HG02885 (cell line): ENCODE results near the gene CTRL.

ENCODE experiments used
- ATAC-seq: cut with Tn5 transposase; IDR thresholded peaks from one replicate; pipeline ENCODE4 v1.9.1; 2021; ENCODE audit warnings: mild to moderate bottlenecking; ENCODE audit not compliant: unreplicated experiment, poor library complexity

The CTRL gene

DNA sequence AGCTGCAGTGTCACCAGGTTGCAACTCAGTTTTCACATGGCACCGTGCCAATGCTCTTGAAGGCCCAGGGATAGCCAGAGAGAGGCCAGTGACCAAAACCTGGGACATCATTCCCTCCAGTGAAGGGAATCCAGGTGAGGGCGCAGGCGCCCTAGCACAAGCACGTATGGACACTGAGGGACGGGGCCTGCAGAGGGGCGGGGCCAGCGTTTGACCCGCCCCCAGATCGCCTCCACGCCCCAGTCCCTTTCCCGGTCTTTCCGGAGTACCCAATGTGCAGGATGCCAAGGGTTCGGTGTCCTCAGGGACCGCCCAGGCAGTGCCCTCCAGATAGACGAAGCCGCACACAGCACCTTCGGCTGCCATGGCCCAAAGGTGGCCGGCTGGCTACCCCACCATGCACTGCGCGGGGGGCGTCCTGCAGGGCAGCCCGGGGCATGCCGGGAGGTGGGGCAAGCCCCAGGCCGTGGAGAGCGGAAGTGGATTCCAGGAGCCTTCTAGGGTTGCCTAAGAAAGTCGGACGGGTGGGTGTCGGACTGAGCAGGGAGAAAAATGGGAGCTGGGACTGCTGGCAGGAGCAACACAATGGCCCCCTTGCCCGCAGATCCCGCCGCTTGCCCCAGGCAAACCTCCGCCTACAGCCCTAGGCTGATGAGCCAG, 32.1 kb upstream of the CTRL start:
- ATAC-seq: no peak

DNA sequence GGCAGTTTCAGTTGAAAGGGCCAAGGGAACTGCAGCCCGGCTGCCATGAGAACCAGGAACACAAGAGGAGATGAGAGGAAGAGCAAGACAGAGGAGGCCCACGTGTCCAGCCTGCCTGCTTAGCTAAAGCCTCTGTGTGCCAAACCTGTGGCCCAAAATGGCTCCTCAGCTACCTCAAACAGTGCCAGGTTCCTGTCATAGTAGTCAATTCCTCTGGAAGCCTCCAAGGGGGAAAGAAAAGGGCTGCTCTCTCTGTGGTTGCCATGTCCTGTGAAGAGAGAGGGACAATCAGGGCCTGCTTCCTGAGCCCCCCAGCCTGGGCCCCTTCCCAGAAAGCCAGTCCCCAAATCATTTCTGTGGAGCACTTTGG, 31.6 kb upstream of the CTRL start:
- no peak for ATAC-seq

DNA sequence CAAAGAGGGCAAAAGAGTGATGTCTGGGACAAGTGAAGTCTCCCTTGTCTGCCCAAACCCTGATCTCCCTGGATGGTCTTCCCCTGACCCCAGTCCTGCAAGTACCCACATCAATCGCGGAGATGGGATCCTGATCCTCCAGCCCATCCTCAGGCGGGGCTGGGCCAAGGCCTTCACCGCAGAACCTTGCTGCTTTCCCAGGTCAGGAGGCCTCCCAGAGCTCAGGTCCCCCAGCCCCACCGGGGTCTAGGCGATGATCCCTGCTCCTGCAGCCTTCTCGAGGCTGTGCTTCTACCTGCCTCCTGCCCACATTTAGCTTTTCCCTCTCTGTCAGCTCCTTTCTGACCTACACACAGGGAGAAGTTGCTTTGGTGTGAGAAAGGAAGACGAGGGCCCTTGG, 30.5 kb upstream of the CTRL start:
- ATAC-seq: no peak

DNA sequence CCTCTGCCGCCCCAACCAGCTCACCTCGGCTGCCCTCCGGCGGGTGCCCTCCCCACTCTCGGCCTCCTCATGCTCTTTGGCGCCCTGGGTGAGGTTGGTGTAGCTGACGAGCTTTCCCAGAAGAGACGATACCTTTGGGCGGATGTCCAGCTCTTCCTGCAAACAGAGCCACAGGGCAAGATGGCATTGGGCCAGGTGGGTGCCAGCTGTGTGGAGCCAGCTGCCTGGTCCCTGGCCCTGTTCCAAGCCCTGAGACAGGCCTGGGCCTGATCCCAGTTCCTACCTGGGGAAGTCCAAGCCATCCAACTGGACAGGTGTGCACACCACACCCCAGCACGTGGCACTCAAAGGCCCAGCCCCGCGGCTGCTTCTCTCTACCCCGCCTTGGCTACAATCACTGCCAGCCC, 29.9 kb upstream of the CTRL start:
- ATAC-seq: no peak

DNA sequence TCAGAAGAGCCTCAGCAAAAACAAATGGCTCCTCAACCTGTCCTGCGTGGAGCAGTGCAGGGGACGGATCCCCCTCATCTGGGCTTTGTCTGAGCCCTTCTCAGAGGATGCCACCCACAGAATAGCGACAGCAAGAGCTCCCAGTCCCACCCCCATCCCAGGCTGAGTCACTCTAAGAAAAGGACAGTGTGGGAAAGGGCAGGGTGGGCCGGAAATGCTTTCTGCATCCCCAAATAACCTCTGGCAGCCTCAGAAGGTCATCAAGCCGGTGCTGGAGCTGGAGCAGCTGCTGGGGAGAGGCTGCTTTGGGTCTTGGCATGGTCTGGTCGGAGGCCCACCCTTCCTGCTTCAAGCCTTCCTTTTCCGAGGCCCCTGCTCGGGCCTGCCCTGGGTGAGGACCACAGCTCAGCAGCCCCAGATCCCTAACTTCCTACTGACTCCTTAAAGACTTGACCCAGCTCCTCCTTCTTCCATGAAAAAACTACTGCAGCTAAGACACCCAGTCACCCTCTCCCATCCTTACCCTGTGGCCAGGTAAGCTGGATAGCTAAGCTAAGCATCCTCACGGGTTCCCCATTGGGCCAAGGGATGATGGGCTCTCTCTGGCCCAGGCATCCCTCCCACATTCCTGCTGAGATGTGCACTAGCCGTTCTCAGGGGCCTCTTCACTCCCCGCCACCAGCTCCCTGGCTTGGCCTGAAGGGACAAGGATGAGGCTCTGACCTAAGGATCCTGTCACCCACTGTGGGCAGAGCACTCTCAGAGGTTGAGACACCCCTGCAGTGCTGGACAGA, 28.1 kb upstream of the CTRL start:
- ATAC-seq: no peak

DNA sequence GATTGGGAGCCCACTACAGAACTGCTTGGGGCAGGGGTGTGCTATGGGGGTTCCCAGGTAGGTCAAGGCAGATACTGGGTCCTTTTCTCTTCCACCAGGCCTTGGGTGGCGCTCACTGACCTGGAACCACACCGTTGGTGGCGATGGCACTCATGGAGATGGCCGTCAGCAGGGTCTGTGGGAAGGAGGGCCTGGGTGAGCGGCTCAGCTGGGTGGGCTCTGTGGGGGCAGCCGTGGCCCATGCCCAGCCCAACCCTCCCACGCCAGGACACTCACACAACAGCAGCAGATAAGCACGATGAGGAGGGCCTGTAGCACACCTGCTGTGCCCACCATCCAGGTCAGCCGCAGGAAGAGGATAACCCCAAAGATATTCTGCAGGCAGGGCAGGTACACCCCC, 26.0 kb upstream of the CTRL start:
- no peak for ATAC-seq

DNA sequence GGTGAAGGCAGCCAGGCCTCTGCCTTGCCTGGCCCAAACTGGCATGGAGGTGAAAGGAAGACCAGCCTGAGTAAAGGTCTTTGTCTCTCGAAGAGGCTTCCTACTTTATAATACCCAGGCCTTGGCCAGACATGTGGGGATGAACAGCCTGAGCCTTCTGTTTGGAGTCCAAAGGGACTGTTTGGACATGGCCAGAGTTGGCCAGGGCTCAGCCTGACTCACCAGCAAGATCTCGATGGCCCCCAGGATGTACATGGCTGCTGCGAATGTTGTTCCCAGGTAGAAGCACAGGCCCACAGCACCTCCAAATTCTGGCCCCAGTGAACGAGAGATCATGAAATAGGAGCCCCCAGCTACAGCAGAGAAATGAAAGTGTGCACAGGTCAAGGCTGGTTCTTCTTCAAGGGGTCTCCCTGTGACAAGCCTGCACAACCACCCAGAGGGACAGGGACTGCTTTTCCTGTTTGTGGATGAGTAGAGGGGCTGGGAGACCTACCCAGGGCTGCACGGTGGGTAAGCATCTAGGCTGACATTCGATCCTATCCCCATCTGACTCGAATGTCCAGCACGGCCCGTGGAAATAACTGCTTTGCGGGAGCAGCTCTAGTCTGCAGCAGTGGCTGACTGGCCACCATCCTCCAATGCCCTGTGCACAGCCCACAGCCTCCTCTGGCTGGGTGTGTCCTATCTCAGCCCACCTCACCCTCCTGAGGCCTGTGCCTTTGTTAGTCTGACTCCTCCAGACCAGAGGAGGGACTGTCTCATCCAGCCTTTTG, 22.9 kb upstream of the CTRL start:
- no peak for ATAC-seq

DNA sequence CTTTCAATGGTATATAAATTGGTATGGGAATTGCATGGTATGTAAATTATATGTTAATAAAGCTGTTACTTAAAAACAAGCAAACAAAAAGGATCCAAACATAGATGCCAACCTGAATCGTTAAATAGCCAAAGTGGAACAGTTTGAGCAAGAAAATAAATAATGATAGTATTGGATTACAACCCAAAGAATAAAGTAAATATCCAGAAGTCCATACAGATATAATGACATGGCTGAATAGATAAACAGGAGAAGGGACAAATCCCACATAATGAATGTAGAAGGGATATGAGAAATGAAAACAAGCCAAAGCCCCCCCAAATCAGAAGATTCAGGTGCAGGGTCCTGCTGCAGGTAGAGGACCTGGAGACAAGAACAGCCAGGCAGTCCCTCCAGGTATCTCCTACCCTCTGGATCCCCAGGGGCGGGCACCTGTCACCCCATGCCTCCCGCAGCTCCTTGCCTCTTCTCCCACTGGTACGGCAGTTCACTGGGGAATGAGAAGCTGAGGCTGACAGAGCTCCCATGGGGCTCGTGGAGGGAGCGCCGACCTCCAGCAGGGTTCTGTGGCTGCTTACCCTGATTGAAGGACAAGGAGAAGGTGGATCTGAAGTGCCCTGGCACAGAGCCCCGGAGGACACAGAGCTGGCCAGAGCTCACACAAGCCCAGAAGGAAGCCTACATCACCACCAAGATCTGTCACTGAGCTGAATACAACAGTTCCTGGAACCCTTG, 22.1 kb upstream of the CTRL start:
- ATAC-seq: no peak

DNA sequence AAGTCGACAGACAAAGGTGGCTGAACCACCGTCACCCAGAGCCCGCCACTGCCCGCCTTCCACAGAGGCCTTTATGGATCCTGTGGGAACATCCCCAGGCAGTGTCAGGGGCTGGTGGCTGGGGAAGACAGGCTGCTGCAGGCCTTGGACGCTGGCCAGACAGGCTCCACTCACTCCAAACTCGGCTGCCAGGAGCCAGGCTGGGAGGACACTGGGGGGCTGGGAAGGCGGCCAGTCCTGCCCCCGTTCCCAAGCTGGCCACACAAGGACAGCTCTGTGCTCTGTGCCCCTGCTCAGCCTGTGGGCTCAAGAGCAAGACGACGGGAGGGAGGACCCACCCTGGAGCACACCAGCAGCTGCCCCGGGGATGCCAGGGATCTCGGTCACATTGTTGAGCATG, 19.8 kb upstream of the CTRL start:
- no peak for ATAC-seq

DNA sequence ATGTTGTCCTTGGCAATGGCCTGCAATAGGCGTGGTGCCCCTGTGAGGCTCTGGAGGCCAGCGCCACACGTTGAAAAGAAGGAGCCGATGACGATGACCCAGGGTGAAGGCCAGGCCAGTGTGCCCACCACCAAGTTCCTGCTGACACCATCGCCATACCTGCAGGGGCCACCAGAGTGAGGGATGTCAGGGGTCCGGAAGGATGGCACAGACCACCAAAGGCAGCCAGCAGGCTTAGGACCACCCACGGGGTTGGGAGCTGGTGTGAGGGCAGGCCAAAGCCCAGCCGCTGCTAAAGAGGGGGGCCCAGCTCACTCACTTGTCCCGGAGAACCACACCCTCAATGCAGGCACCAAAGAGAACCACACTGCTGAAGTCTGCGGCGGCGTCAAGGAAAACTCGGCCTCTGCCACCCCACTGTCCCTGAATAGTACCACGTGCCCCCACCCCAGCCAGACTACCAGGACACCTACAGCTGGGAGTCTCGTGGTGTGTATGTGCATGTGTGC, 18.7 kb upstream of the CTRL start:
- no peak for ATAC-seq

DNA sequence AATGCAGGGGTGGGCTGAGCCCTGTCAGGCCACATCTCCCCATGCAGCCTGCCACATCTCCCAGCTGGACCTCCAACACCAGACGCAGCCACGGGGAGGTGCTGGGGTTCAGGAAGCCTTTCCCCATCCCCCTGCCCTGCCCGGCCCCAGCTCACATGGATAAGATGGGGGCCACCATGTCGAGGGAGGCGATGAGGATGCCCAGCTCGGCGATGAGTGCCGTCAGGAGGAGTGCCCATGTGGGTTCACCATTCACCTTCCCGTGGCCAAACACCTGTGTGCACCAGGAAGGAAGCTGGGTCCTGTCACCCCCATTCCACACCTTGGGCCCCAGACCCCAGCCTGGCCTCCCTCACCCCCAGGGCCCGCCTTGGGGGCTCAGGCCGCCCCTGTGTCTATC, 18.0 kb upstream of the CTRL start:
- no peak for ATAC-seq

DNA sequence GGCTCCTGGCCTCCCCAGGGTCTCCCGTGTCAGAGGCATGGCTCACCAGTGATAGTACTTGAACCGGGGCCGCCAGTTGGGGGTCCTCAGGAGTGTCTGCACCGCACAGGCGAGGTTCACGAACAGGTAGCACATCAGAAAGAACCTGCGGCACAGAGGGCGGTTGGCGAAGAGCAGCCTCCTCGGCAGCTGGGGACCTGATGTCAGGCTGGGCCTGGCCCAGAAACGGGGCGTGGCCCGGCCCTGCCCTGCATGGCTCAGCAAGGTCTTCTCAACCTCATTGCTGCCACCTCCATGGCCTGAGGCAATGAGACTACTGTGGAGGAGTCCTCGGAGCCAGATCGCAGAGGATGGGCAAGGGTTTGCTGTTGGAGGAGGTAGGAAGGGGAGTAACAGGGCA, 16.4 kb upstream of the CTRL start:
- no peak for ATAC-seq

DNA sequence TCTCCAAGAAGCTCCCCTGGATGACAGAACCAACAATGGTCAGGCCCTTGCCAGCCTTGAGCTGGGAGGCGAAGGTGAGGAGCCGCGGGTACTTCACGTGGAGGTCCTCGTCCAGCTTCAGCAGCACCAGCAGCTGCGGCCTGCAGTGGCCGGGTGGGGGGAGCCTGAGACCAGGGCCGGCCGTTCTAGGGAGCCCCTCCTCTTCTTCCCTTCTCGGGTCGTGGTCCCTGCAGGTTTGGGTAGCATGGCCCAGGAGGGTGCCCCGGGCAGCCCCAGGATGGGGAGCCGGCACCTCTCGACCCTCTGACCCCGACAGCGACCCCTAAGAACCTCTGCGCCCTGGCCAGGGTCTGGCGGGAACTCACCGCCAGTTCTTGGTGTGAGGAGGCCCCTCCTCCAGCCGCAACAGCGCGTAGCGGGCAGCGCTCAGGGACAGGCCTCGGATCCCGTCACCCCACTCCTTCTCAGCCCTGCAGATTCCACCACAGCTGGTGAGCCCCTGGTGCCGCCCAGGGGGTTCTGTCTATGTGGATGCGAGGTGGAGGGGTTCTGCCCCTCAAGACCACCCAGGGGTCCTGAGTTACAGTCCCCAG, 15.4 kb upstream of the CTRL start:
- no peak for ATAC-seq

DNA sequence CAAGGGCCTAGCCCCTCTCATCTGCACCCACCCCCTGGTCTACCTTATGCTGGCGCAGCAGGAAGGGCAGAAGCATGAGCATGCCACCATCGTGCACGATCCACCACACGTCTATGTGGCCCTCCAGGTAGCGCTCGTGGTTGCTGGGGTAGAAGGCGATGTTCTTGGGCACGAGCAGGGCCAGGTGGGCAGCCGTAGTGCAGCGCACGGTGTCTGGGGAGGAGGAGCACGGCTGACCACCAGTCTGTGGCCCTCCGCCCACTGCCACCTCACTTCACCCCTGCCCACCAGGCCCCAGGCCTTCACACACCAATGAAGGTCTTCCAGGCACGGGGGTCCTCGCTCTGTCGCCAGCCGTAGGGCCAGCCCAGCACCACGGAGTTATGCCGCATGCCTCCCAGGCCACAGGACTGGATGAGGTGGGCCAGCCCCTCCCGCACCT, 14.5 kb upstream of the CTRL start:
- ATAC-seq: no peak

DNA sequence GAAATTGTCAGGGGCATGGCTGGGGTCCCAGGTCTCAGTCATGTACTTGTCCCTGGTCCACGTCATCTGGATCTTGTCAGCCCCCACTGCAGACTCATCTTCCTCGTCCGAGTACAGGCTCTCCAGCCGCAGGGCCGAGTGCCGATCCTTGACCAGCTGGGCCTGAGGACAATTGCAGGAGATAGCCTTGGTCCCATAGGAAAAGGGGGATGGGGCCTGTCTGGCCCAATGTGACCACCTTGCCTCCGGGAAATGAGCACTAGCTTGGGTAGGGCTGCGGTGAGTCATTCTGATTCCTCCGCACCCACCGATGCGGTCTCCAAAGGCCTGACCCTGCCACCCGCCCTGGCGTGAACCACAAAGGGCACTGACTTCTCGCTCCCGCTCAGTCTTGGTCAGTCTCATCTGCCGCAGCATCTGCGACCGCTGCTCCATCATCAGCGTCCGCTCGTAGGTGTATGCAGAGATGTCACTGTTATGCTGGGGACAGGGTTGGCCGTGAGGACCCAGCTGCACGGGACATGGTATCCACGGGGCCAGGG, 13.8 kb upstream of the CTRL start:
- ATAC-seq: no peak

DNA sequence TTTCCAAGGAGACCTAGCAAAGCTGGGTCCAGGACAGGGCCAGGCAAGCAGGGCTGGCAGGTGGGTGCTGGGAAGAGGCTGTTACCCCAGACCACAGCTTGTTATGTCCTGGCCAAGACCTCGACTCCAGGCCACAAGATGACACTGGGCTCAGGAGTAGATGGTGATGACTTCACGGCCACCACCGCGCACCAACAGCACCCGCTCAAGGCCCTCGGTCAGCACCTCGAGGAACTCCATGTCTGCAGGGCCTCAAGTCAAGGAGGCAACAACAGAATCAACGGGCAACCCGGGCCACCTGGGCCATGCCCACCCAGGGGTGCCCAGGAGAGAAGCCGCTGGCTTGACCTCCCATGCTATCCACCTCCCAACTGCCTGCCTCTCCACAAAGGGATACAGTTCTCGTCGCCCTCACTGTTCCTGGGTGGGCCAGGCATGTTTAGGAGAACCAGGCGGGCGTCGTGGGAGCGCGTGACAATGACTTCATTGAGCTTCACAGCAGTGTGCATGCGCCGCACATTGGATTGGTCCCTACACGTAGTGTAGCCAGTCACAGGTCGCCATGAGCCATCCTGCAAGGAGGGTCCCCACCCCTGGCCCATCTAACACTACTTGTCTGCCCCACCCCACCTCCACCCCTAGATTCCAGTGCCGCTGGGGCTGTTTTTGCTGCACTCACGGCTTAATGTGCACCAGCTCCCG, 13.2 kb upstream of the CTRL start:
- no peak for ATAC-seq

DNA sequence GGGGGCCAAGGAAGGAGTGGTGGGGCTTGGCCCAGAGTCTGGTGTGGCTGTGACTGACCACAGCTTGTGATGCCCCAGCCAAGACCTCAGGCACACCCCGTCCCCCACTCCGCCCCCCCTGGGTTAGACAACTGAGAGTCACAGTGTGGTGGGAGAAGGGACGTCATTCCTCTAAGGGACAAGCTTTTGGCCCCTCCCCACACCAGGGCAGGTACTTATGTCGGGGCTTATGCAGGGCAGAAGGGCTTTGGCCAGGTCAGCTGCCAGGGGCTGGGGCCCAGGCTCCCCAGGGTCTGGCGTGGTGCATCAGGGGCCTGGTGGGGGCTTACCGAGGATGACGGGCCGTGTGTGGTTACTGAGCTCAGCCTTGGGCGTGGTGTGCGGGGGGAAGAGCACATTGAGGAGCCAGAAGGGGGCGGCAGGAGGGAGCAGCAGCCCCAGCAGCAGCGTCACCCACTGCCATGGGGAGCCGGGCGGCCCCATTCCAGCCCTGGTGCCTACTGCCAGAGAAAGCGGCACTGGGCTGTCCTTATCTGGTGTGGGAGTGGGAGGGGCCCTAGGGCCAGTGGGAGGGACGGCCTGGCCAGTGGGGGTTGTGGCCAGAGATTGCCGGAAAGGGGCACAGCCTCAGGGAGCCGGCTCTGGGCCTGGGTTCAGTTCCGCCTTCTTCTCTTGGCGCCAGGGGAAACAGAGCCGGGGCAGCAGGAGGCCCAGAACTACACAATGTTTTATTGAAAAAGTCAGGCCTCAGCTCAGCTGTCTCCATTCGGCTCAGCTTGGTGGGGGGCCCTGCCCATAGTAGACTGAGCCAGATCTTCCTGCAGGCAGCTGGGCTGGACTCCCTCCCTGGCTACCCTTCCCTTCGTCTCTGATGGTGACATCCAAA, 12.2 kb upstream of the CTRL start, which contains the start of gene LCAT:
LCAT (minus strand) TSS at position 502 of the 886 bp plus-strand sequence; CDS start at position 483, 19 bp downstream.
- no peak for ATAC-seq

DNA sequence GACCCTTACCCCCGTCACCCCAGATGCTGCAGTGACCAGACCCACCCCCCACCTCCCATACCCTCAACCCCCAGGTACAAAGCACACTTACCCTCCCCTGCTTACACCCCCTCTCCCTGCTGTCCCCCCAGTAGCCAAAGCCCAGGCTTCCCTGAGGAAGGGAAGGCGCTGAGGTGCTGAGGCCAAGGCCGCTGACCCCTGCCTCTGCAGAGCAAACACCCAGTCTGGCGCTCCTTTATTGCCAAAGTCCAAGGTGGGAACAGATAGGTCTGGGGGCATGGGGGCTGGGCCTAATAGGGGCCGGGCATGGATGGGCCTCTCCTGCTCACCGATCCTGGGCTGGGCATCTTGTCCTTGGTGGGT, 11.6 kb upstream of the CTRL start:
- ATAC-seq: no peak
